ENCODE measurements around the gene PPM1E.

PPM1E gene

DNA sequence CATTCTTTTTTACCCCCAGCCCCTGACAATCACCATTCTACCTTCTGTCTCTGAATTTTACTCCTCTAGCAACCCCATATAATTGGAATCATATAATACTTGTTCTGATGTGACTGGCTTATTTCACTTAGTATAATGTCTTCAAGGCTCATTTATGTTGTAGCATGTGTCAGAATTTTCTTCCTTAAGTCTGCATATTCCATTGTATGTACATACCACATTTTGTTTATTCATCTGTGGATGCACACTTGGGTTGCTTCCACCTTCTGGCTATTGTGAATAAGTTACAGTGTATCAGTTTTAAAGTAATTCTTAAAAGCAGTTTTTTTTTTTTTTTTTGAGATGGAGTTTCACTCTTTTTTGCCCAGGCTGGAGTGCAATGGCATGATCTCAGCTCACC lies 24.7 kb upstream of the PPM1E start:
- Histone ChIP-seq H3K9me3 (ENCODE audit: control insufficient read depth, insufficient read depth, low read length) (no peaks in the 10 kb centered on the region), H3K27ac (ENCODE audit: low read depth, low read length) (no peak overlapping the region), H3K36me3 (ENCODE audit: control insufficient read depth, low read length) (peaks cover 23% of the 10 kb centered on the region), H3K79me2 (ENCODE audit: control insufficient read depth, low read length) (no peaks in the 10 kb centered on the region), H3K4me3 (ENCODE audit: low read length) (no peak overlapping the region), H3K4me2 (ENCODE audit: low read length) (no peak overlapping the region), H3K4me1 (ENCODE audit: control insufficient read depth, low read length) (no peaks in the 10 kb centered on the region), H3F3A (ENCODE audit: control insufficient read depth, insufficient read depth) (no peaks in the 10 kb centered on the region), H3K27me3 (ENCODE audit: control insufficient read depth, low read length) (no peaks in the 10 kb centered on the region), H3K9me2 (replicated peaks; ENCODE audit: control insufficient read depth, low read length) (no peaks in the 10 kb centered on the region), H4K20me1 (ENCODE audit: control insufficient read depth, insufficient read depth, low read depth, low read length) (no peaks in the 10 kb centered on the region)
- TF ChIP-seq EZH2phosphoT487 (IDR thresholded peaks at IDR 0.05; ENCODE audit: borderline replicate concordance, low read length), result no peak
- TF ChIP-seq, protein P1, sequence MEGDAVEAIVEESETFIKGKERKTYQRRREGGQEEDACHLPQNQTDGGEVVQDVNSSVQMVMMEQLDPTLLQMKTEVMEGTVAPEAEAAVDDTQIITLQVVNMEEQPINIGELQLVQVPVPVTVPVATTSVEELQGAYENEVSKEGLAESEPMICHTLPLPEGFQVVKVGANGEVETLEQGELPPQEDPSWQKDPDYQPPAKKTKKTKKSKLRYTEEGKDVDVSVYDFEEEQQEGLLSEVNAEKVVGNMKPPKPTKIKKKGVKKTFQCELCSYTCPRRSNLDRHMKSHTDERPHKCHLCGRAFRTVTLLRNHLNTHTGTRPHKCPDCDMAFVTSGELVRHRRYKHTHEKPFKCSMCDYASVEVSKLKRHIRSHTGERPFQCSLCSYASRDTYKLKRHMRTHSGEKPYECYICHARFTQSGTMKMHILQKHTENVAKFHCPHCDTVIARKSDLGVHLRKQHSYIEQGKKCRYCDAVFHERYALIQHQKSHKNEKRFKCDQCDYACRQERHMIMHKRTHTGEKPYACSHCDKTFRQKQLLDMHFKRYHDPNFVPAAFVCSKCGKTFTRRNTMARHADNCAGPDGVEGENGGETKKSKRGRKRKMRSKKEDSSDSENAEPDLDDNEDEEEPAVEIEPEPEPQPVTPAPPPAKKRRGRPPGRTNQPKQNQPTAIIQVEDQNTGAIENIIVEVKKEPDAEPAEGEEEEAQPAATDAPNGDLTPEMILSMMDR (IDR thresholded peaks at IDR 0.05; ENCODE audit: low read depth, low read length, poor library complexity, severe bottlenecking), result no peak

DNA sequence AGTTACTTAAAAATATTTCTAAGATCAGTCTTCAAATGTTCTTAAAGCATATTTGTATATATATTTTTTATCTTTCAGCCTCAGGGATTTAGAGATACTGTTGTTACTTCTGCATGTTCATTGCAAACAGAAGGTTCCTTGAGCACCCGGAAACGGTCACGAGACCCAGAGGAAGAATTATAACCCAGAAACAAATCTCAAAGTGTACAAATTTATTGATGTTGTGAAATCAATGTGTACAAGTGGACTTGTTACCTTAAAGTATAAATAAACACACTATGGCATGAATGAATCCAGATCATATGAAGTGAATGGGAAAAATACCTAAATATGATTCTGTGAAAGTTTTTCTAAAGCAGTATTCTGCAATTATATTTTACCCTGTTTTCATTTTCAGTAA lies 21.6 kb upstream of the PPM1E start:
- Histone ChIP-seq H3K4me1 (ENCODE audit: control insufficient read depth, low read length) (no peaks in the 10 kb centered on the region), H3K27ac (ENCODE audit: low read depth, low read length) (no peak overlapping the region), H3F3A (ENCODE audit: control insufficient read depth, insufficient read depth) (peaks cover 11% of the 10 kb centered on the region; the same call in 1 of the 2 replicates), H3K9me2 (replicated peaks; ENCODE audit: control insufficient read depth, low read length) (no peaks in the 10 kb centered on the region), H3K4me3 (ENCODE audit: low read length) (no peak overlapping the region), H3K9me3 (ENCODE audit: control insufficient read depth, insufficient read depth, low read length) (no peaks in the 10 kb centered on the region), H3K27me3 (ENCODE audit: control insufficient read depth, low read length) (no peaks in the 10 kb centered on the region), H4K20me1 (ENCODE audit: control insufficient read depth, insufficient read depth, low read depth, low read length) (no peaks in the 10 kb centered on the region), H3K79me2 (ENCODE audit: control insufficient read depth, low read length) (no peaks in the 10 kb centered on the region), H3K36me3 (ENCODE audit: control insufficient read depth, low read length) (peaks cover 23% of the 10 kb centered on the region), H3K4me2 (ENCODE audit: low read length) (no peak overlapping the region)
- TF ChIP-seq, protein P1 (IDR thresholded peaks at IDR 0.05; ENCODE audit: low read depth, low read length, poor library complexity, severe bottlenecking), result no peak
- TF ChIP-seq EZH2phosphoT487 (IDR thresholded peaks at IDR 0.05; ENCODE audit: borderline replicate concordance, low read length), result no peak

DNA sequence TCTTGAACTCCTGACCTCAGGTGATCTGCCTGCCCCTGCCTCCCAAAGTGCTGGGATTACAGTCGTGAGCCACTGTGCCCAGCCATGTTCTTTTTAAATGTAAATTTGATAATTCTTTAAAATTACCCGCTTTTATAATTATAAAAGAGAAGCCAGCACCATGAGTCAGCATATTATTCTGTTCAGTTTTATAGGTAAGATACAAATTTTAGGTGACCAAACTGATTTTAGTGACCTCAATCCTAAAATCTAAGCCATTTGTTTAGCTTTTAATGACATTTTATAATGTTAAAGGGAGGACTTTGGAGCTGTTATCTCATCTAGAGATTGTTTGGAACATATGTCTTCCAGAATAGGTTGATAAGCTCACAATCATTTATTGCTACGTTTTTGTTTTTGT lies 20.8 kb upstream of the PPM1E start:
- H3F3A ChIP-seq (ENCODE audit: control insufficient read depth, insufficient read depth), result peaks cover 11% of the 10 kb centered on the region; the same call in 1 of the 2 replicates
- no peaks in the 10 kb centered on the region for H3K9me3 ChIP-seq (ENCODE audit: control insufficient read depth, insufficient read depth, low read length)
- no peaks in the 10 kb centered on the region for H3K4me1 ChIP-seq (ENCODE audit: control insufficient read depth, low read length)
- no peaks in the 10 kb centered on the region for H3K9me2 ChIP-seq (replicated peaks; ENCODE audit: control insufficient read depth, low read length)
- H3K27me3 ChIP-seq (ENCODE audit: control insufficient read depth, low read length), result no peaks in the 10 kb centered on the region
- no peaks in the 10 kb centered on the region for H4K20me1 ChIP-seq (ENCODE audit: control insufficient read depth, insufficient read depth, low read depth, low read length)
- H3K4me2 ChIP-seq (ENCODE audit: low read length), result no peak overlapping the region
- H3K27ac ChIP-seq (ENCODE audit: low read depth, low read length), result no peak overlapping the region
- TF ChIP-seq, protein P1 (IDR thresholded peaks at IDR 0.05; ENCODE audit: low read depth, low read length, poor library complexity, severe bottlenecking), result no peak
- no peak for TF ChIP-seq EZH2phosphoT487 (IDR thresholded peaks at IDR 0.05; ENCODE audit: borderline replicate concordance, low read length)
- H3K4me3 ChIP-seq (ENCODE audit: low read length), result no peak overlapping the region
- H3K36me3 ChIP-seq (ENCODE audit: control insufficient read depth, low read length), result peaks cover 18% of the 10 kb centered on the region
- no peaks in the 10 kb centered on the region for H3K79me2 ChIP-seq (ENCODE audit: control insufficient read depth, low read length)

Data from DOHH2 (cell line).